GM12878 (cell line): Measurements from ENCODE around the gene TICRR. TPM values are rescaled to one million over a fixed set of nuclear protein-coding genes. Genes with fewer than 3 reads are reported as not detected.

Experiments used
- ATAC-seq: fragments of 200-7000 bp; cut with Tn5 transposase; 3 replicates; pipeline ENCODE4 v1.9.1; 2020; ENCODE audit warnings: mild to moderate bottlenecking, moderate library complexity
- BruUV-seq: library from RNA; stranded (reverse); fragments of 400-500 nt; replicated peaks from 2 replicates; lab custom pipeline; 2021; lab: Mats Ljungman, UMichigan
- CTCF ChIA-PET: fragments of 300-600 bp; sonication (Branson Sonifier 250); formaldehyde crosslinking; extraction: SDS; loops from one replicate; lab custom pipeline; 2021; ENCODE audit warnings: inconsistent platforms; lab: Yijun Ruan, JAX
- POLR2A ChIA-PET: fragments of 350-600 bp; formaldehyde crosslinking; extraction: SDS; loops from one replicate; lab custom pipeline; 2021; ENCODE audit warnings: inconsistent platforms; lab: Charles Lee
- RAD21 ChIA-PET: fragments of 300-600 bp; sonication (Branson Sonifier 250); formaldehyde crosslinking; loops from one replicate; lab custom pipeline; 2023; ENCODE audit warnings: antibody characterized with exemption; ENCODE audit not compliant: unreplicated experiment; lab: Charles Lee
- SMC1A ChIA-PET: fragments of 300-600 bp; sonication (Branson Sonifier 250); formaldehyde crosslinking; loops from one replicate; lab custom pipeline; 2023; ENCODE audit not compliant: unreplicated experiment, uncharacterized antibody; lab: Charles Lee
- DNase-seq: peaks from one replicate; pipeline ENCODE4 v3.0.0-alpha.2; 2011; ENCODE audit warnings: low read depth, low spot score
- FAIRE-seq: peaks from 3 replicates; lab custom pipeline; 2011; peaks lifted over from hg19 to GRCh38; lab: Jason Lieb, UNC
- H2AFZ ChIP-seq: 2 replicates; pipeline ENCODE4 v1.6.0; 2011; ENCODE audit warnings: low read depth, low read length, control low read depth; ENCODE audit not compliant: control insufficient read depth
- H3K27ac ChIP-seq: 2 replicates; pipeline ENCODE4 v1.5.1; 2011; ENCODE audit warnings: control low read depth; ENCODE audit not compliant: control insufficient read depth, insufficient read depth
- H3K27me3 ChIP-seq, 2 experiments: replicated peaks in 1 of 2; 2 replicates each; pipeline versions ENCODE4 v1.6.0 to v1.6.1; 2011; ENCODE audit warnings: low read length in 1 of 2; ENCODE audit not compliant: control insufficient read depth in 2 of 2, insufficient read depth in 2 of 2
- H3K36me3 ChIP-seq, 2 experiments: 2 replicates each; pipeline ENCODE4 v1.5.1; 2011; ENCODE audit warnings: low read length in 1 of 2; ENCODE audit not compliant: control insufficient read depth in 2 of 2, insufficient read depth in 2 of 2
- H3K4me1 ChIP-seq: 2 replicates; pipeline ENCODE4 v1.6.1; 2011; ENCODE audit warnings: mild to moderate bottlenecking, low read length, moderate library complexity, mixed read lengths; ENCODE audit not compliant: control insufficient read depth, insufficient read depth
- H3K4me2 ChIP-seq: 2 replicates; pipeline ENCODE4 v1.6.0; 2011; ENCODE audit warnings: control low read depth; ENCODE audit not compliant: control insufficient read depth, insufficient read depth
- H3K4me3 ChIP-seq: fragments of 200-600 bp; sonication (generic); 2 replicates; pipeline ENCODE4 v1.5.1; 2016
- H3K79me2 ChIP-seq: 2 replicates; pipeline ENCODE4 v1.6.0; 2011; ENCODE audit warnings: low read length; ENCODE audit not compliant: control insufficient read depth, insufficient read depth
- H3K9ac ChIP-seq: 2 replicates; pipeline ENCODE4 v1.8.0; 2011; ENCODE audit warnings: low read length, control low read depth, mixed read lengths; ENCODE audit not compliant: control insufficient read depth, insufficient read depth
- H3K9me3 ChIP-seq: replicated peaks from 3 replicates; pipeline ENCODE4 v1.5.1; 2011; ENCODE audit warnings: mild to moderate bottlenecking, low read length; ENCODE audit not compliant: control insufficient read depth, insufficient read depth
- H4K20me1 ChIP-seq: 2 replicates; pipeline ENCODE4 v1.6.0; 2011; ENCODE audit not compliant: control insufficient read depth, insufficient read depth
- CHD2 ChIP-seq: IDR thresholded peaks from 2 replicates; pipeline ENCODE4 v1.6.1; 2011; ENCODE audit warnings: low read depth, low read length, improper control_type of control experiment, borderline replicate concordance
- CREM ChIP-seq: IDR thresholded peaks from 2 replicates; pipeline ENCODE4 v1.6.1; 2014; ENCODE audit warnings: antibody characterized with exemption, low read depth
- RFX5 ChIP-seq: IDR thresholded peaks from 2 replicates; pipeline ENCODE4 v1.6.1; 2011; ENCODE audit warnings: low read depth, low read length, improper control_type of control experiment
- STAT1 ChIP-seq: fragments of 450-650 bp; conservative IDR thresholded peaks from 2 replicates; pipeline ENCODE4 v1.6.1; 2014; ENCODE audit warnings: antibody characterized with exemption, mild to moderate bottlenecking
- TCF12 ChIP-seq: IDR thresholded peaks from 2 replicates; pipeline ENCODE4 v1.6.1; 2011; ENCODE audit warnings: low read depth, mild to moderate bottlenecking, low read length
- ZNF207 ChIP-seq: fragments of 450-650 bp; IDR thresholded peaks from 2 replicates; pipeline ENCODE4 v1.6.1; 2014; ENCODE audit warnings: antibody characterized with exemption, mild to moderate bottlenecking, borderline replicate concordance
- ZNF274 ChIP-seq: IDR thresholded peaks from one replicate; pipeline ENCODE4 v1.8.0; 2011; ENCODE audit not compliant: insufficient read length, insufficient read depth
- WGBS: methylation state at CpG from one replicate; pipeline ENCODE4 v1.1.6; 2016; ENCODE audit warnings: low lambda C conversion rate; ENCODE audit not compliant: insufficient replicate concordance, insufficient coverage; ENCODE audit errors: missing lambda C conversion rate; 5-methylcytosine and 5-hydroxymethylcytosine counted together
- in situ Hi-C: fragments of 300-500 bp; cut with MboI; formaldehyde crosslinking; loops from 9 replicates; pipeline ENCODE4 v1.14.3; 2018; ENCODE audit warnings: mixed read lengths
- intact Hi-C: fragments of 100-400 bp; cut with micrococcal nuclease; formaldehyde crosslinking; loops from one replicate; pipeline ENCODE4 v1.14.2; 2022; ENCODE audit not compliant: unreplicated experiment
- polyA plus RNA-seq, 11 experiments: library from polyadenylated mRNA; depleted of rRNA in 4 of 11; unstranded in 6 of 11; stranded (reverse) in 5 of 11; fragments of >200 nt; fragmentation: Nextera tagmentation in 4 of 11; fragmentation: Illumina TruSeq in 1 of 11; extraction: Ambion mirVana in 4 of 11; extraction: Trizol in 1 of 11; gene quantifications; 1 replicate in 1 of 11; 2 replicates in 10 of 11; pipeline versions ENCODE4 v1.2.1 to v1.2.3, GENCODE V29; 2011 to 2016; ENCODE audit warnings: inconsistent platforms in 2 of 11, missing spikeins in 2 of 11, low read depth in 1 of 11
- total RNA-seq, 4 experiments: library from RNA; depleted of rRNA in 3 of 4; stranded (reverse); fragments of >200 nt in 3 of 4; fragmentation: Illumina TruSeq in 1 of 4; extraction: Trizol in 1 of 4; gene quantifications; 2 replicates each; pipeline versions ENCODE4 v1.2.1 to v1.2.3, GENCODE V29; 2013 to 2021
- TF ChIP-seq, protein P1 (sequence below): fragments of 450-650 bp; IDR thresholded peaks from 2 replicates; pipeline ENCODE4 v1.6.1; 2016; ENCODE audit warnings: mild to moderate bottlenecking
- TF ChIP-seq, protein P2 (sequence below): fragments of 450-650 bp; IDR thresholded peaks from 2 replicates; pipeline ENCODE4 v1.6.1; 2016; ENCODE audit warnings: mild to moderate bottlenecking
- TF ChIP-seq, protein P3 (sequence below): fragments of 450-650 bp; IDR thresholded peaks from 2 replicates; pipeline ENCODE4 v1.6.1; 2018; ENCODE audit warnings: borderline replicate concordance, mild to moderate bottlenecking; ENCODE audit not compliant: partially characterized antibody
- TF ChIP-seq, protein P4 (sequence below): fragments of 450-650 bp; IDR thresholded peaks from 2 replicates; pipeline ENCODE4 v1.6.1; 2014; ENCODE audit warnings: mild to moderate bottlenecking

Gene TICRR
- total and polyA plus RNA-seq, 10 of the 15 experiments (the other 5 are each of a cell fraction or from before 2014, with no cell fraction given), result 0.58 to 21.5 (median 11.5) TPM

DNA sequence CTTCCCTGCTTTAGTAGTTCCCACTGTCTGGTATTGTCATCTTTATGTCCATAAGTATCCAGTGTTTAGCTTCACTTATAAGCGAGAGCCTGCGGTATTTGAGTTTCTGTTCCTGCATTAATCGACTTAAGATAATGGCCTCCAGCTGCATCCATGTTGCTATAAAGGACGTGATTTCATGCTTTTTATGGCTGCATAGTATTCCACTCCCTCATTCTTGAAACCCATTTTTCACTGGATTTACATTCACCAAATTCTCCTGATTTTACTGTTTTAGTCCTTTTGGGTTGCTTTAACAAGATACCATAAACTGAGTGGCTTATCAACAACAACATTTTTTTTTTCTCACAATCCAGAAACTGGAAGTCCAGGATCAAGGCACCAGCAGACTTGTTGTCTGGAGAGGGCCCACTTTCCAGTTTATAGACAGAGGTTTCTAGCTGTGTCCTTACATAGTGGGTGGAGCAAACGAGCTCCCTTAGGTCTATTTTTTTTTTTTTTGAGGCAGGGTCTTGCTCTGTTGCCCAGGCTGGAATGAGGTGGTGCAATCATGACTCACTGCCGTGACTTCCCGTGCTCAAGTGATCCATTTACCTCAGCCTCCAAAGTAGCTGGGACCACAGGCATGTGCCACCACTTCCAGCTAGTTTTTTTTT, 6.1 kb upstream of the TICRR start:
- intact Hi-C loops, result no loop called here
- SMC1A ChIA-PET, result no interaction called here
- no peak for ATAC-seq
- no peak for DNase-seq
- H3K27me3 ChIP-seq, result no peaks in the 10 kb centered on the region; a peak in 2 of 4 replicates
- no peak overlapping the region for H2AFZ ChIP-seq
- CTCF ChIA-PET, result interaction anchor here (1.3 kb wide), 1 partner anchor 10 kb away, joined by 3 read pairs; no protein-coding TSS in a partner anchor
- no peak overlapping the region for H3K4me3 ChIP-seq
- POLR2A ChIA-PET, result interaction anchor here (0.6 kb wide), 1 partner anchor 31 kb away, joined by 3 read pairs; no protein-coding TSS in a partner anchor
- H3K4me2 ChIP-seq, result no peak overlapping the region
- no peaks in the 10 kb centered on the region for H3K36me3 ChIP-seq
- H4K20me1 ChIP-seq, result no peaks in the 10 kb centered on the region
- TF ChIP-seq ZNF274, result no peak
- TF ChIP-seq CREM, result no peak
- TF ChIP-seq ZNF207, result no peak
- no peak for TF ChIP-seq CHD2
- TF ChIP-seq, protein P1, sequence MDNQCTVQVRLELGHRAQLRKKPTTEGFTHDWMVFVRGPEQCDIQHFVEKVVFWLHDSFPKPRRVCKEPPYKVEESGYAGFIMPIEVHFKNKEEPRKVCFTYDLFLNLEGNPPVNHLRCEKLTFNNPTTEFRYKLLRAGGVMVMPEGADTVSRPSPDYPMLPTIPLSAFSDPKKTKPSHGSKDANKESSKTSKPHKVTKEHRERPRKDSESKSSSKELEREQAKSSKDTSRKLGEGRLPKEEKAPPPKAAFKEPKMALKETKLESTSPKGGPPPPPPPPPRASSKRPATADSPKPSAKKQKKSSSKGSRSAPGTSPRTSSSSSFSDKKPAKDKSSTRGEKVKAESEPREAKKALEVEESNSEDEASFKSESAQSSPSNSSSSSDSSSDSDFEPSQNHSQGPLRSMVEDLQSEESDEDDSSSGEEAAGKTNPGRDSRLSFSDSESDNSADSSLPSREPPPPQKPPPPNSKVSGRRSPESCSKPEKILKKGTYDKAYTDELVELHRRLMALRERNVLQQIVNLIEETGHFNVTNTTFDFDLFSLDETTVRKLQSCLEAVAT, result no peak
- TF ChIP-seq, protein P2, sequence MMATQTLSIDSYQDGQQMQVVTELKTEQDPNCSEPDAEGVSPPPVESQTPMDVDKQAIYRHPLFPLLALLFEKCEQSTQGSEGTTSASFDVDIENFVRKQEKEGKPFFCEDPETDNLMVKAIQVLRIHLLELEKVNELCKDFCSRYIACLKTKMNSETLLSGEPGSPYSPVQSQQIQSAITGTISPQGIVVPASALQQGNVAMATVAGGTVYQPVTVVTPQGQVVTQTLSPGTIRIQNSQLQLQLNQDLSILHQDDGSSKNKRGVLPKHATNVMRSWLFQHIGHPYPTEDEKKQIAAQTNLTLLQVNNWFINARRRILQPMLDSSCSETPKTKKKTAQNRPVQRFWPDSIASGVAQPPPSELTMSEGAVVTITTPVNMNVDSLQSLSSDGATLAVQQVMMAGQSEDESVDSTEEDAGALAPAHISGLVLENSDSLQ, result no peak
- TF ChIP-seq, protein P3, sequence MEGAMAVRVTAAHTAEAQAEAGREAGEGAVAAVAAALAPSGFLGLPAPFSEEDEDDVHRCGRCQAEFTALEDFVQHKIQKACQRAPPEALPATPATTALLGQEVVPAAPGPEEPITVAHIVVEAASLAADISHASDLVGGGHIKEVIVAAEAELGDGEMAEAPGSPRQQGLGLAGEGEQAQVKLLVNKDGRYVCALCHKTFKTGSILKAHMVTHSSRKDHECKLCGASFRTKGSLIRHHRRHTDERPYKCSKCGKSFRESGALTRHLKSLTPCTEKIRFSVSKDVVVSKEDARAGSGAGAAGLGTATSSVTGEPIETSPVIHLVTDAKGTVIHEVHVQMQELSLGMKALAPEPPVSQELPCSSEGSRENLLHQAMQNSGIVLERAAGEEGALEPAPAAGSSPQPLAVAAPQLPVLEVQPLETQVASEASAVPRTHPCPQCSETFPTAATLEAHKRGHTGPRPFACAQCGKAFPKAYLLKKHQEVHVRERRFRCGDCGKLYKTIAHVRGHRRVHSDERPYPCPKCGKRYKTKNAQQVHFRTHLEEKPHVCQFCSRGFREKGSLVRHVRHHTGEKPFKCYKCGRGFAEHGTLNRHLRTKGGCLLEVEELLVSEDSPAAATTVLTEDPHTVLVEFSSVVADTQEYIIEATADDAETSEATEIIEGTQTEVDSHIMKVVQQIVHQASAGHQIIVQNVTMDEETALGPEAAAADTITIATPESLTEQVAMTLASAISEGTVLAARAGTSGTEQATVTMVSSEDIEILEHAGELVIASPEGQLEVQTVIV, result no peak
- TF ChIP-seq TCF12, result no peak
- no peak for TF ChIP-seq STAT1
- TF ChIP-seq RFX5, result no peak
- TF ChIP-seq, protein P4, sequence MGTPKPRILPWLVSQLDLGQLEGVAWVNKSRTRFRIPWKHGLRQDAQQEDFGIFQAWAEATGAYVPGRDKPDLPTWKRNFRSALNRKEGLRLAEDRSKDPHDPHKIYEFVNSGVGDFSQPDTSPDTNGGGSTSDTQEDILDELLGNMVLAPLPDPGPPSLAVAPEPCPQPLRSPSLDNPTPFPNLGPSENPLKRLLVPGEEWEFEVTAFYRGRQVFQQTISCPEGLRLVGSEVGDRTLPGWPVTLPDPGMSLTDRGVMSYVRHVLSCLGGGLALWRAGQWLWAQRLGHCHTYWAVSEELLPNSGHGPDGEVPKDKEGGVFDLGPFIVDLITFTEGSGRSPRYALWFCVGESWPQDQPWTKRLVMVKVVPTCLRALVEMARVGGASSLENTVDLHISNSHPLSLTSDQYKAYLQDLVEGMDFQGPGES, result no peak
- no peak overlapping the region for H3K27ac ChIP-seq
- H3K9ac ChIP-seq, result no peak overlapping the region
- in situ Hi-C loops, result no loop called here
- RAD21 ChIA-PET, result no interaction called here
- no peaks in the 10 kb centered on the region; the same call in 2 of the 3 replicates for H3K9me3 ChIP-seq
- FAIRE-seq, result no peak
- no peaks in the 10 kb centered on the region for H3K79me2 ChIP-seq
- H3K4me1 ChIP-seq, result no peaks in the 10 kb centered on the region
- 35% methylated on average over 5 of the region's 7 CpGs for WGBS
- BruUV-seq, result no TSS peak
